Endodermal cell (in vitro differentiated cells): ENCODE data around the gene ELANE. TPM values are rescaled to one million over a fixed set of nuclear protein-coding genes. Genes with fewer than 3 reads are reported as not detected.

Experiments
- DNase-seq: peaks from one replicate; pipeline ENCODE4 v3.0.0-alpha.2; 2017
- H3K27ac ChIP-seq: 2 replicates; pipeline ENCODE4 v1.5.1; 2013; ENCODE audit warnings: mild to moderate bottlenecking, low read depth, low read length, moderate library complexity
- H3K27me3 ChIP-seq: 2 replicates; pipeline ENCODE4 v1.6.1; 2013; ENCODE audit warnings: mild to moderate bottlenecking, low read length, moderate library complexity; ENCODE audit not compliant: insufficient read depth, control insufficient read depth, poor library complexity, severe bottlenecking
- H3K36me3 ChIP-seq: 2 replicates; pipeline ENCODE4 v1.7.0; 2013; ENCODE audit warnings: mild to moderate bottlenecking, low read length, moderate library complexity; ENCODE audit not compliant: control insufficient read depth, insufficient read depth
- H3K4me1 ChIP-seq: one replicate; pipeline ENCODE4 v1.7.0; 2013; ENCODE audit warnings: low read length; ENCODE audit not compliant: control insufficient read depth, insufficient read depth
- H3K4me3 ChIP-seq: 2 replicates; pipeline ENCODE4 v1.5.1; 2013; ENCODE audit warnings: mild to moderate bottlenecking, low read length, moderate library complexity
- H3K9ac ChIP-seq: 2 replicates; pipeline ENCODE4 v1.6.1; 2013; ENCODE audit warnings: mild to moderate bottlenecking, low read length, moderate library complexity; ENCODE audit not compliant: poor library complexity, severe bottlenecking; ENCODE audit errors: extremely low read depth
- H3K9me3 ChIP-seq: 2 replicates; pipeline ENCODE4 v1.6.1; 2013; ENCODE audit warnings: mild to moderate bottlenecking, low read length, moderate library complexity; ENCODE audit not compliant: control insufficient read depth
- H3K27ac Mint-ChIP-seq: 2 replicates; pipeline ENCODE4 v1.8.0; 2020; ENCODE audit warnings: mixed read lengths
- H3K27me3 Mint-ChIP-seq: 2 replicates; pipeline ENCODE4 v1.8.0; 2021; ENCODE audit warnings: mild to moderate bottlenecking, mixed read lengths; ENCODE audit not compliant: insufficient read depth
- H3K36me3 Mint-ChIP-seq: 2 replicates; pipeline ENCODE4 v1.8.0; 2020; ENCODE audit warnings: low read depth, mixed read lengths
- H3K4me1 Mint-ChIP-seq: 2 replicates; pipeline ENCODE4 v1.8.0; 2020; ENCODE audit warnings: mixed read lengths
- H3K4me3 Mint-ChIP-seq: 2 replicates; pipeline ENCODE4 v1.8.0; 2020; ENCODE audit warnings: mild to moderate bottlenecking, moderate library complexity, mixed read lengths
- H3K9me3 Mint-ChIP-seq: 2 replicates; pipeline ENCODE4 v1.8.0; 2020; ENCODE audit warnings: mild to moderate bottlenecking, mixed read lengths
- WGBS, 2 experiments: methylation state at CpG; one replicate each; pipeline versions ENCODE4 v1.1.5 to v1.1.7; 2013; ENCODE audit warnings: missing lambda C conversion rate in 2 of 2, mixed read lengths in 1 of 2; ENCODE audit not compliant: insufficient coverage in 1 of 2, insufficient read length in 1 of 2; 5-methylcytosine and 5-hydroxymethylcytosine counted together
- microRNA-seq: library from miRNA; unstranded; fragments of <30 nt; microRNA quantifications from one replicate; pipeline ENCODE4 v1.2.0, GENCODE V29; 2020; ENCODE audit warnings: borderline microRNAs expressed
- total RNA-seq, 2 donors: library from RNA; stranded (reverse); fragmentation: NEBNext Ultra II Directional in 1 of 2; extraction: Animal tissue kit (Norgen Biotek cat#: 25700) in 1 of 2; gene quantifications; 2 replicates in 1 of 2; 3 replicates in 1 of 2; pipeline ENCODE4 v1.2.1, GENCODE V29; 2021
- TF ChIP-seq, protein P1 (sequence below): fragments of 200-600 bp; sonication (generic); conservative IDR thresholded peaks from 2 replicates; pipeline ENCODE4 v1.5.0; 2021; ENCODE audit warnings: antibody characterized with exemption, mild to moderate bottlenecking

Gene ELANE
- total RNA-seq, 2 donors from 2014 or later = not detected

DNA sequence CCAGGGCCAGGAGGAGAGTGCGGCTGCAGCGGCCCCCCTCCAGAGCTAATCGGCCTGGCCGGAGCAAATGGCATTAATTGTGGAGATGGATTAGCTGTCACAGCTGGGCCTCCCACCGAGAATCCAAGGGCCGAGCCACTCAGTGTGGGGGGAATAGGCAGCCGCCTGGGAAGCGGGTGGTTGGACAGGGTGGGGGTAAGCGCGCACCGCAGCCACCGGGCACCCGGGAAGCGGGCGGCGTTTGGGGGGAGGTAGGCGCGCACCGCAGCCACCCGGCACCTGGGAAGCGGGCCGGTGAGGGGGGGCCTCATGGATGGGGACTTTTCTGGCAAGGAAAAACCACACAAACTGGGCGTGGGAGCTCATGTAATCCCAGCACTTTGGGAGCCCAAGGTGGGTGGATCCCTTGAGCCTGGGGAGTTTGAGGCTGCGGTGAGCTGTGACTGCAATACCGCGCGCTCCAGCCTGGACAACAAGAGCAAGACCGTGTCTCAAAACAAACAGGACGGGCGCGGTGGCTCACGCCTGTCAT, 51.2 kb downstream of the ELANE start:
- no peak overlapping the region for H3K27ac Mint-ChIP-seq
- no peak overlapping the region for H3K4me3 ChIP-seq

DNA sequence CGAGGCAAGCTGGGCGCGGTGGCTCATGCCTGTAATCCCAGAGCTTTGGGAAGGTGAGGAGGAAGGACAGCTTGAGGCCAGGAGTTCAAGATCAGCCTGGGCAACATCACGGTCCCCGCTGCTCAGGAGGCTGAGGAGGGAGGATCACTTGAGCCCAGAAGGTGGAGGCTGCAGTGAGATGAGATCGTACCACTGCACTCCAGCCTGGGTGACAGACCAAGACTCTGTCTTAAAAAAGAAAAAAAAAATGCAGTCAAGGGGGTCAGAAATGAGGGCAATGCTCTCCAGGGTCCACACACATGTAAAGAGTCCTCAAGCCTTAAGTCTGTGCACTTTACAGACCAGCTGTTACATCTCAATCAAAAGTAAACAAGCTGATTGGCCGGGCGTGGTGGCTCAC, 52.4 kb downstream of the ELANE start:
- peaks cover 7% of the 10 kb centered on the region for H3K4me1 Mint-ChIP-seq
- no peak overlapping the region for H3K27ac Mint-ChIP-seq

More for the DNA sequence above, 51.2 kb downstream of the ELANE start:
- Mint-ChIP-seq H3K4me3 (no peak overlapping the region), H3K36me3 (peaks cover 18% of the 10 kb centered on the region), H3K4me1 (peaks cover 3% of the 10 kb centered on the region), H3K9me3 (no peaks in the 10 kb centered on the region), H3K27me3 (no peaks in the 10 kb centered on the region)
- peak; percentile 48 for DNase-seq
- H3K36me3 ChIP-seq = peaks cover 12% of the 10 kb centered on the region
- H3K27me3 ChIP-seq = no peaks in the 10 kb centered on the region
- H3K9me3 ChIP-seq = no peaks in the 10 kb centered on the region
- WGBS, 2 experiments = 81 to 84% methylated on average over 19 to 31 of the region's 32 CpGs
- no peaks in the 10 kb centered on the region for H3K4me1 ChIP-seq
- TF ChIP-seq, protein P1, sequence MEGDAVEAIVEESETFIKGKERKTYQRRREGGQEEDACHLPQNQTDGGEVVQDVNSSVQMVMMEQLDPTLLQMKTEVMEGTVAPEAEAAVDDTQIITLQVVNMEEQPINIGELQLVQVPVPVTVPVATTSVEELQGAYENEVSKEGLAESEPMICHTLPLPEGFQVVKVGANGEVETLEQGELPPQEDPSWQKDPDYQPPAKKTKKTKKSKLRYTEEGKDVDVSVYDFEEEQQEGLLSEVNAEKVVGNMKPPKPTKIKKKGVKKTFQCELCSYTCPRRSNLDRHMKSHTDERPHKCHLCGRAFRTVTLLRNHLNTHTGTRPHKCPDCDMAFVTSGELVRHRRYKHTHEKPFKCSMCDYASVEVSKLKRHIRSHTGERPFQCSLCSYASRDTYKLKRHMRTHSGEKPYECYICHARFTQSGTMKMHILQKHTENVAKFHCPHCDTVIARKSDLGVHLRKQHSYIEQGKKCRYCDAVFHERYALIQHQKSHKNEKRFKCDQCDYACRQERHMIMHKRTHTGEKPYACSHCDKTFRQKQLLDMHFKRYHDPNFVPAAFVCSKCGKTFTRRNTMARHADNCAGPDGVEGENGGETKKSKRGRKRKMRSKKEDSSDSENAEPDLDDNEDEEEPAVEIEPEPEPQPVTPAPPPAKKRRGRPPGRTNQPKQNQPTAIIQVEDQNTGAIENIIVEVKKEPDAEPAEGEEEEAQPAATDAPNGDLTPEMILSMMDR = no peak
- no peak overlapping the region for H3K9ac ChIP-seq
- H3K27ac ChIP-seq = no peak overlapping the region

More for the DNA sequence above, 52.4 kb downstream of the ELANE start:
- no peak overlapping the region for H3K4me3 Mint-ChIP-seq
- TF ChIP-seq, protein P1 = no peak
- Histone ChIP-seq H3K9me3 (no peaks in the 10 kb centered on the region), H3K9ac (no peak overlapping the region), H3K4me1 (no peaks in the 10 kb centered on the region), H3K27ac (no peak overlapping the region), H3K36me3 (peaks cover 12% of the 10 kb centered on the region), H3K4me3 (no peak overlapping the region), H3K27me3 (no peaks in the 10 kb centered on the region)
- no peaks in the 10 kb centered on the region for H3K9me3 Mint-ChIP-seq
- no peak for DNase-seq
- H3K36me3 Mint-ChIP-seq = peaks cover 15% of the 10 kb centered on the region
- no peaks in the 10 kb centered on the region for H3K27me3 Mint-ChIP-seq
- WGBS, 2 experiments = 94 to 97% methylated on average over 7 to 8 of the region's 8 CpGs

Small RNAs within 50 kb of the gene (microRNA-seq; reads per million reads assigned to microRNA genes)
- gene MIR3187 = 1.3 reads per million
- gene MIR4745 = not detected

Other genes starting within 250 kb of the ELANE start
- gene POLRMT, start 218.8 kb upstream of the ELANE start, total RNA-seq = 10 to 100 TPM; 76.6 to 86.4 TPM
- gene FGF22, start 212.4 kb upstream of the ELANE start, total RNA-seq = under 1 TPM; 0.81 to 0.82 TPM
- 10 to 100 TPM; 49.1 to 66.4 TPM for gene RNF126, start 189.1 kb upstream of the ELANE start, total RNA-seq
- 10 to 100 TPM in 1 of 2 donors, 1 to 10 TPM in 1; 9.8 to 14.1 TPM for gene FSTL3, start 175.9 kb upstream of the ELANE start, total RNA-seq
- gene PRSS57, start 156.9 kb upstream of the ELANE start, total RNA-seq = not detected
- 10 to 100 TPM; 32.9 to 40.8 TPM for gene PALM, start 143.4 kb upstream of the ELANE start, total RNA-seq
- gene MISP, start 101.2 kb upstream of the ELANE start, total RNA-seq = under 1 TPM in 1 of 2 donors, not detected in 1; 0.11 TPM
- 100 to 1,000 TPM; 647 to 694 TPM for gene PTBP1, start 54.9 kb upstream of the ELANE start, total RNA-seq
- 100 to 1,000 TPM; 110 to 111 TPM for gene PLPPR3, start 30.3 kb upstream of the ELANE start, total RNA-seq
- gene AZU1, start 24.5 kb upstream of the ELANE start, total RNA-seq = 1 to 10 TPM; 2.5 to 3.7 TPM
- not detected for gene PRTN3, start 11.3 kb upstream of the ELANE start, total RNA-seq
- 1 to 10 TPM in 1 of 2 donors, under 1 TPM in 1; 0.38 to 1.1 TPM for gene CFD, start 7.4 kb downstream of the ELANE start, total RNA-seq
- gene MED16, start 40.9 kb downstream of the ELANE start, total RNA-seq = 10 to 100 TPM; 75.8 to 92.4 TPM
- not detected for gene RNU6-9, start 41.2 kb downstream of the ELANE start, total RNA-seq
- 10 to 100 TPM; 61.1 to 64.7 TPM for gene R3HDM4, start 60.9 kb downstream of the ELANE start, total RNA-seq
- gene KISS1R, start 65.0 kb downstream of the ELANE start, total RNA-seq = under 1 TPM in 1 of 2 donors, not detected in 1; 0.73 TPM
- gene ARID3A, start 73.7 kb downstream of the ELANE start, total RNA-seq = 100 to 1,000 TPM; 121 to 124 TPM
- 10 to 100 TPM; 68.6 to 85.6 TPM for gene WDR18, start 132.0 kb downstream of the ELANE start, total RNA-seq
- gene GRIN3B, start 148.1 kb downstream of the ELANE start, total RNA-seq = 1 to 10 TPM; 2.0 TPM
- 100 to 1,000 TPM; 157 to 176 TPM for gene TMEM259, start 168.8 kb downstream of the ELANE start, total RNA-seq
- not detected for gene RNU6-2, start 169.2 kb downstream of the ELANE start, total RNA-seq
- 100 to 1,000 TPM; 426 to 469 TPM for gene CNN2, start 174.3 kb downstream of the ELANE start, total RNA-seq
- gene ABCA7, start 187.8 kb downstream of the ELANE start, total RNA-seq = 10 to 100 TPM; 67.2 to 68.7 TPM
- gene ARHGAP45, start 214.9 kb downstream of the ELANE start, total RNA-seq = 10 to 100 TPM; 14.8 to 17.1 TPM
- gene POLR2E, start 243.1 kb downstream of the ELANE start, total RNA-seq = 100 to 1,000 TPM; 225 to 254 TPM